ENCODE data around the gene PRR12.

PRR12 gene

DNA sequence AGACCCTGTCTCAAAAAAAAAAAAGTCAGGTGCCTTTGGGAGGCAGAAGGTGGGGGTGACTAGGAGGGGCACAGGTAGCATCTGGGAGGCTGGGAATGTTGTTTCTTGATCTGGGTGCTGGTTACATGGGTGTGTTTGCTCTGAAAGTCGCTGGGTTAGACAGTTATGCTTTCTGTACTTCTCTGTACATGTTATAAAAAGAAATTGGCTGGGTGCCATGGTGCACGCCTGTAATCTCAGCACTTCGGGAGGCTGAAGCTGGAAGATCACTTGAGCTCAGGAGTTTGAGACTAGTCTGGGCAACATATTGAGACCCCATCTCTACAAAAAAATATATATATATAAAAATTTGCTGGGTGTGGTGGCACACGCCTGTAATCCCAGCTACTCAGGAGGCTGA, 25.7 kb upstream of the PRR12 start:
- no peak for DNase-seq (ENCODE audit: low read depth)

DNA sequence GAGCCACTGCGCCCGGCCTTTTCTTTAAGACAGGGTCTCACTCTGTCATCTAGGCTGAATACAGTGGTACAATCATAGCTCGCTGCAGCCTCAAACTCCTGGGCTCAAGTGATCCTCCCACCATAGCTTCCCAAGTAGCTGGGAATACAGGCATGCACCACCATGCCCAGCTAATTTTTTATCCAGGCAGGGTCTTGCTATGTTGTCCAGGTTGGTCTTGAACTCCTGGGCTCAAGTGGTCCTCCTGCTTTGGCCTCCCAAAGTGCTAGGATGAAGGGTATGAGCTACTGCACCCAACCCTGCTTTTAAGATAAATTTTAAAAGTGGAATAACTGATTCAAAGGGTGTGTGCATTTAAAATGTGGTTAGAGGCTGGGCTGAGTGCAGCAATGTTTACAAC, 24.7 kb upstream of the PRR12 start:
- DNase-seq (ENCODE audit: low read depth) = no peak

DNA sequence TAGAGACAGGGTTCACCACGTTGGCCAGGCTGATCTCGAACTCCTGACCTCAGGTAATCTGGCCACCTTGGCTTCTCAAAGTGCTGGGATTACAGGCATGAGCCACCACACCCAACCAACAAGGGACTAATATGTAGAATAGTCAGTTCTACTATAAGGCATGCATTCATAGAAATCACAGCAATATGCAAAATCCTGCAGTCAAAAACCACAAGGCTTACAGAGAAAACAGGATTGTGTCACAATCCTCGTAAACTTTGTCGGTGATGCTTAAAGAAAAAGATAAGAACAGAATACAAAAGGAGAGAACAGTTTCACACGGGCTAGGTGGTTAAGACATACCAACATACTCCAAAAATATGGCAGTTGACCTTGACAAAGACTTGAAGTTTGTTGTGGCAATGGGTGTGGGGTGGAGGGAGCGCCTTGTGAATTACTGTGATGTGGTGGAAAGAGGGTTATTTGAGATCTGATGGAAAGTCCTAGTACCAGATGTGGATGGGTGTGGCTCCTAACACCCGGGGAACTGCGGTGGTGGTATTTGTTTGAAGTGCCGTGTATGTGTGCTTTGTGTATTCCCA, 23.0 kb upstream of the PRR12 start:
- no peak for DNase-seq (ENCODE audit: low read depth)

DNA sequence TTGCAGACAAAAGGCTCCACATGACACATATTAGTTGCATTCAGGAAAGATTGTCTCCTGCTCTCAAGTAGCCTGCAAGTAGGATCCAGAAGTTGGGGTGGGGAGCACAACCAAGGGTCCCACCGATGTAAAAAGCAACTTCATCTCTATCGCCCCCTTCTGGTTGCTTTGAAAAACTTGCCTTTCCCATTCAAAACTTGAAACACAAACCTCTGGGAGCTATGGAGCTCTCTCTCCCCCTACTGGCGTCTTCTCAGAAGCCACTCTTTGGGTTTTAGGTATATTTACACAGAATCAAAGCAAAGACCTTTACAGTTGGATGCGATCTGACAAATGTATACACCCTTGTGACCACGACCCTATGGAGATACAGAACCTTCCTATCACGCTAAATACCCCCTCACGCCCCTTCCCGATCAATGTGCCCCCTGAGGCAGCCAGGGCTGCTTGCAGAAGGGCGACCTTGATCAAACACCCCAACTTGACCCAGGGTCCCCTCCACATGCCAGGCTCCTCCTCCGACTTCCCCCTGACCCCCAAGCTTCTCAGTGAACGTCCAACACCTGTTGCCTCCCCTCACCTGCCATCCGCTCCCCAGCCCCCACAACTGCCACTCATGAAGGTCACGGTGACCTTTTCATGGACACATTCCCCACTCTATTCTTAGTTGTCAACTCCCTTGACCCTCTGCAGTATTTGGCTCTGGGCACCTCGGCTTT, 20.7 kb upstream of the PRR12 start:
- no peak for DNase-seq (ENCODE audit: low read depth)

DNA sequence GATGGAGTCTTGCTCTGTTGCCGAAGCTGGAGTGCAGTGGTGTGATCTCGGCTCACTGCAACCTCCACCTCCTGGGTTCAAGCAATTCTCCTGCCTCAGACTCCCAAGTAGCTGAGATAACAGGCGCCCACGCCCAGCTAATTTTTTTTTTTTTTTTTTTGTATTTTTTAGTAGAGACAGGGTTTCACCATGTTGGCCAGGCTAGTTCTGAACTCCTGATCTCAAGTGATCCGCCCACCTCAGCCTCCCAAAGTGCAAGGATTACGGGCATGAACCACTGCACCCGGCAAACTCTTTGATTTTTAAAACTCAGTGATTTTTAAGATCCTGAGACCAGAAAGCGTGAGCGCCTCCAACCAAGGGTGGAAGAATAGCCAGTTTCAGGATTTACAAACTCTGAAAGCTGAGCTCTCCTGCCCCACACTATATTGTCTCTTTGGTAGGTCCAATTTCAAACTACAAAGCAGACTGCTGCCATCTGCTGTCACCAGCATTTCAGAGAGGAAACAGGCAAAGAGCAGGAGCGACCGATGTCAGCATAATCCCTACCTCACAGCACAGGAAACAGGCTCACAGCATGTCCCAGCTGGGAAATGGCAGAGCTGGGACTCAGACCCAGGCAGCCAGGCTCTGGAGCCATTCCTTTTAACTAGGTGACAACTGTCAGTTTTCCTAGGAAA, 19.8 kb upstream of the PRR12 start:
- DNase-seq (ENCODE audit: low read depth) = no peak

DNA sequence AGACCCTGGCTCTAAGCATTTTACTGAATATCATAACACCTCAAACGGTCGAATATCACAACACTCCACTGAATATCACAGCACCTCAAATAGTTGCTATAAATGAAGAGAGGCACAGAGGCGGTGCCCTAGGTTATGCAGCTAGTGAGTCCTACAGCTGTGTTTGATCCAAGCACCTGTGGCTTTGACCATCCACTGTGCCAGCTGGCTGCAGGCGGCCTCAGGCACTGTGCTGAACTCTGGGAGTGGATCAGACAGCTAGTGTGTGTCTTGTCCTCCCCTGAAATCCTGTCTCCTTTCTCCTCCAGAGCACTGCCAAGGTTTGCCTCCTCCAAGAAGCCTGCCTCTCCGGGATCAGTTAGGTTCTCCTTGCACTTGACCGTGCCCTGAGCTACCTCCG, 18.0 kb upstream of the PRR12 start:
- no peak for DNase-seq (ENCODE audit: low read depth)

DNA sequence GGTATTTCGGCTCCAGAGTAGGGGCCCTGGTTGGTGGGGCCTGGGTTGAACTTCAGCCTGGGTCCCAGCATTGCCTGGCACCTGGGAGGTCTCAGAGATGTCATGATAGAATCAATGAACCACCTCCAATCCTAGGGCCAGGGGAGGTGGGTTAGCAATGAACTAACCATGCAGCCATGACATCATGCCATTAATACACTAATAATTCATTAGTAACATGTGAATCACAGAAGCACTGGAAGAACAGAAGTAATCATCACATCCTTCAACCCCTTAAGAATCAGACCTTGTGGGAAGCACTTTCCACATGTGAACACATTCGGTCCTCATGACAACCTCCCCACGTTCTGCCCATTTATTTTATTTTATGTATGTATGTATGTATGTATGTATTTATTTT, 17.6 kb upstream of the PRR12 start:
- DNase-seq (ENCODE audit: low read depth) = no peak

DNA sequence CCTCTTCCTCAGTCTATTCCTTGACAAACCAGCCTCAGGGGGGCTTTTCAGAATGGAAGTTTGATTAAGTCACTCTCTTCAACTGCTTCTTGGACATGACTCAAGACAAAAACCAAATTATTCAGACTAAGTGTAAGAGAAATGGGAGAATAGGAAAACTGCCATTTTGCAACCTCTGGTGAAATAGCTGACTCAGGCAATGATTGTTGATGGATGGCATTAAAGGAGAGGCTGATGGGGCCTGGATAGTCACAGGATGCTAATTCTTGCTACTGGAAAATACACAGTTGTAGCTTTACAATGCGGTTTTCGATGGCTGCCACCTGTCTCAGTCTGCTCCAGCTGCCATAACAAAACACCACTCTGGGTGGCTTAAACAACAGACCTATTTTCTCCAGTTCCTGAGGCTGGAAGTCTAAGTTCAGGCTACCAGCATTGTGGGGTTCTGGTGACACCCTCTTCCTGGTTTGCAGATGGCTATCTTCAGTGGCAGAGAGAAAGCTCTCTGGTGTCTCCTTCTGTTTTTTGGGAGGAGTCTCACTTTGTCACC, 16.7 kb upstream of the PRR12 start:
- DNase-seq (ENCODE audit: low read depth) = no peak

DNA sequence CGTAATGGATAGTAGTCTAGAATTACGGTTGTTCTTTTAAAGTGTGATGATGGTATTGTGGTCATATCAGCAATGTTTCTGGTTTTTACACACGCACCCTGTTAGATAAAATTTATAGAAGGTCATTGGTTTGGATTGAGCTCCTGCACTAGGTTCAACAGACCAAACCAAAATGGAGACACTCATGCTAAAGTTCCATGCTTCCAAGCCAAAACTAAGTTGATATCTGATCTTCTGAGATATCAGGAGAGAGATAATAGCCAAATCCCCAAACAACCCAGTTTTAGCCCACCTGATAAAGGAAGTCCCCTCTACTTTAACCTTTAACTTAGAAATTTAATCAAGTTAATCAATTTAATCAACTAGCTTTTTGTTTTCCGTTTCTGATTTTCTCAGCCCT, 11.8 kb upstream of the PRR12 start:
- no peak for DNase-seq (ENCODE audit: low read depth)

DNA sequence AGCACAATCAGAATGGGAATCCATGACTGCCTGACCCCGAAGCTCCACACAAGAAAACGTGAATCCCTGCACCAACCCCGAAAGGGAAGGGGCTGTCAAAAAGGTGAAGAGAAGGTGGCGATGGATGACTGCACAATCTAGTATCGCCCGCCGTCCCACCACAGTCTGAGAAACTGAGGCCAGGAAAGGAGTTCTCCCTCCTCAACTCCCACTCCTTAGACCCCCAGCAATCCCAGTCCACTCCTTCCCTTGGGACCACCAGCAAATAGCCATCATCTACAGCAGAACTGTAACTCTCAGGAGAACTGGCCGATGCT, 11.1 kb upstream of the PRR12 start:
- no peak for DNase-seq (ENCODE audit: low read depth)

DNA sequence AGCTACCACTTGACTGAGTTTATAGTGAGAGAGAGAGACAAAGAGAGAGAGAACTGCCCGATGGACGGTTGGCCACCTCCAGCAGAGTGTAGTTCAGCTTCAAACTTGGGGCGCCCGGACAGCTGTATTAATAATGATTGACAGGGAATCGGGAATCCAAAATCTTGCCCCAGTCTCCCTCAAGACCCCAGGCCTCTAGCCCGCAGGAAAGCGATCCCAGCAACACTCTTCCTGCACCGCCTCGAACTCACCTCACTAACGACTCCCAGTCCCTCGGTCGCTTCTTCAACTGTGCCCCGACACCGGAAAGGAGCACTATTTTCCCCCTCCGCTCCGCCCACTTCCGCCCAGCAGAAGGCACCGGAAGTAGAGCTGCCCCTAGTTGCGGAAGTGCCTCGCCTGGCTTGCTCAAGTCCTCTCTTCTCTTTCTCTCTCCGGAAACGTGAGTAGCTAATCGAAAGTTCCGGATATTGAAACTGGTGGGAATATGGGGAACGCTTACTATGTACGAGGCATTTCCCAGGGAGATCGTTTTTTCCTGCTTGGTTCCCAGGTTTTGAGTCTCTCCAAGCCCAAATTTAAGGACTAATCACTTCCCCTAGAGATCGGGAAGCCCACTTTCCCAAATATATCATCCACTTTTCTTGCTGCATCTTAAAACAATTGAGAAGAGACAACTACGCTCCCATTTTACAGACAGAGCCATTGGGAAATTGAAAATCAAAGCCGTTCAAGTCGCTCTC, 10.5 kb upstream of the PRR12 start, which contains the start of gene NOSIP:
TSS of gene NOSIP (minus strand) at position 293 of the 743 bp plus-strand sequence. CDS start 19,865 bp downstream, outside the sequence.
- DNase-seq (ENCODE audit: low read depth) = peak; percentile 92

DNA sequence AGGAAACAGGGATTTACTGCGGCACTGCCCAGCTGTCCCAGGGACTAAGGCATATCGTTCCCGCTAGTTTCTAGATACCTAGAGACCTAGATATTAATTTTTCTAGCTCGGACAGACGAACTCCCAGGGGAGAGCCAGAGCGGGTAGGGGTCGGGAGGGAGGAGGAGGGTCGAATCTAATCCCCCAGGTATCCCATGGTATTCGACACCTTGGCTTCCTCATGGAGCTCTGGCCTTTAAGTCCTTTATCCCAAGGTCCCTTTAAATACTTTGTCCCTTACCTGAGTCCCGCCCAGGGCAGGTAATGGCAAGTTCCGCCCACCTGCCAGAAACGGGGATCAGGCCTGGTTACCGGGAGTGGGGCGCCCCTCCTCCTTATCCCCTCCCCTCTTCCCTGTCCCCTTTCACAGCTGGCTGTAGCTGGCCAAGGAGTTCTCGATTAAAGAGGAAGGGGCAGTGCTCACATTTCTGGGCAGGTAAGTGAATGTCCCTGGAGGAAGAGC, 9.9 kb upstream of the PRR12 start, which contains the start of gene PRRG2:
TSS of gene PRRG2 (plus strand) at position 310 of the 502 bp plus-strand sequence. CDS start 1,904 bp downstream, outside the sequence.
- no peak for DNase-seq (ENCODE audit: low read depth)

DNA sequence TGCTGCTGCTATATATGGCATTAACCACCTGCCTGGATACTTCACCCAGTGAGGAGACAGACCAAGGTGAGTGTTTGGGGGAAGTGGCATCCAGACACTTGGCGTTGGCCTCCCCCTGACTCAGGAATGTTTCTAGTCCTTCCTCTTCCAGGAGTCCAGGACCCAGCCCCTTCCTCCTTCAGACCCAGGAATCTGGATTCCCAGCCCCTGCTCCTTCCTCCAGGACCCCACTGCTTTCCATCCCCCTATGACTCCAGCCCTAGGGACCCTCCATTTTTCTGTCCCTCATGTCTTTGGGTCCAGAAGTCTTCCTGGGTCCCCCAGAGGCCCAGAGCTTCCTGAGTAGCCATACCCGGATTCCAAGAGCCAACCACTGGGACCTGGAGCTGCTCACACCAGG, 7.7 kb upstream of the PRR12 start:
- DNase-seq (ENCODE audit: low read depth) = no peak

DNA sequence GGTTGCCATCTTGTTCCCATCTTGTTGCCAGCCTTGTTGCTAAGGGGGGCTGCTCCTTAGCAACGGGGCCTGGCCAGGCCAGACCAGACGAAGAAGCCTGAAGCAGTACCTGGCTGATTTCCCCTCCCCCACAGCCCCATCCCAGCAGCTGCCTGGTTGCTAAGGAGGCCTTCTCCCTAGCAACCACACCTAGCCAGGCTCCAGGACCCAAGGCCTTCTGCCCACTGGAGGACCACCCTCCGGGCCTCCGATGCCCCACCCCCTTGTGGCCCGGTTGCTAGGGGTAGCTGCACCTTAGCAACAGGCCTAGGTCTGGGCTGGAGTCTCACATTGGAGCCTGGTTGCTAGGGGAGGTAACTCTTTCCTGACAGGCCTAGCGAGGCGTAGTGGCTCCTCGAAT, 6.0 kb upstream of the PRR12 start:
- no peak for DNase-seq (ENCODE audit: low read depth)

DNA sequence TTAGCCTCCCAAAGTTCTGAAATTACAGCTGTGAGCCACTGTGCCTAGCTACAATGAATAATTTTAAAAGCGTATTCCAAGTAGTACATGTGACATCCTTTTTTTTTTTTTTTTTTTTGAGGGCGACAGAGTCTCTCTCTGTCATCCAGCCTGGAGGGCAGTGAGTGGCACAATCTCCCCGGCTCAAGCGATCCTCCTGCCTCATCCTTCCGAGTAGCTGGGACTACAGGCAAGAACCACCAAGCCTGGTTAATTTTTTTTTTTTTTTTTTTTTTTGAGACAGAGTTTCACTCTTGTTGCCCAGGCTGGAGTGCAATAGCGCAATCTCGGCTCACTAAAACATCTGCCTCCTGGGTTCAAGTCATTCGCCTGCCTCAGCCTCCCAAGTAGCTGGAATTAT, 3.8 kb upstream of the PRR12 start:
- no peak for DNase-seq (ENCODE audit: low read depth)

DNA sequence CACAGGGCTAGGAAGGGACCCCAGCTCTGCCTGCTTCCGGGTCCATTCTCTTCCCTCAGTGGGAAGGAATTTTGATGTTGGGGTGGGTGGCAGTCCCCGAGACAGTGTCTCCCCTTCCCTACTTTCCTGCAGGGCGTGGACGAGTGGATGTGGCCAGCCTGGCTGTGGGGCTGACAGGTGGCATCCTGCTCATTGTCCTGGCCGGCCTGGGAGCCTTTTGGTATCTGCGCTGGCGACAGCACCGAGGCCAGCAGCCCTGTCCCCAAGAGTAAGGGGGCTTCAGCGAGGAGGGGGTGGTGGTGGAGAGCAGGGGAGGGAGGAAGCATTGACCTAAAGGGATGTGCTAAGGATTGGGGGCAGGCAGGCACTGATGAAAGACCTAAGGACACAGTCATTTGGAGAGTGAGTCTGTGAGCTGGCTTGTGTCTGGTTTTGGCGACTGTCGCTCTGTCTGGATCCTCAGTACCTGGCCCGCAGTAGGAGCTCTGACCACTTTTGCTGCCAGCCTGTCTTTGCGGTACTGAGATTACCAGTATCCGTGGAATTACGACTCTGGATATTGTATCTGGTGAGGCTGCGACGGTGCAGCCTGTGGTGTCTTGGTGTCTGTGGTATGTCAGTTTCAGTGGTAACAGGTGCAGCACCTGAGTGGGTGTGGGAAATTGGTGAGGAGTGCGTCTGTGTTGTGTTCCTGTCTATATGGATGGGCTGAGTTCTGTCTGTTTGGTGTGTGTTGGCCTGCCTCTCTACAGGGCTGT, 2.4 kb upstream of the PRR12 start:
- no peak for DNase-seq (ENCODE audit: low read depth)

DNA sequence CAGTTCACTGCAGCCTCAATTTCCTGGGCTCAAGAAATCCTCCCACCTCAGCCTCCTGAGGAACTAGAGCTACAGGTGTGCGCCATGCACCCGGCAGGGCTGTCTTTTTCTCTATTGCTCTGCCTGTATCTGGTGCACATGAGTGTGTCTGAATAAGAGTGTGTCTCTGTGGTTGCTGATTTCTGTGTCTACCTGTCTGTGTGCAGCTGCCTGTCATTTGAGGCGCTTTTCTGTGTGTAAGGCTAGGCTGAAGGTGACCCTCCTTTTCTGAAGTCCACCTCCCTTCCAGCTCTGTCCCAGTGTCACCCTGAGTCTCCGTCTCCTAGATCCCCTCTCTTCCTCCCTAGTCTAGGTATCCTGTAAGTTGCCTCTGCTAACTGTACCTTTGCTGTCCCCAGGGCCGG, 1.5 kb upstream of the PRR12 start:
- no peak for DNase-seq (ENCODE audit: low read depth)

DNA sequence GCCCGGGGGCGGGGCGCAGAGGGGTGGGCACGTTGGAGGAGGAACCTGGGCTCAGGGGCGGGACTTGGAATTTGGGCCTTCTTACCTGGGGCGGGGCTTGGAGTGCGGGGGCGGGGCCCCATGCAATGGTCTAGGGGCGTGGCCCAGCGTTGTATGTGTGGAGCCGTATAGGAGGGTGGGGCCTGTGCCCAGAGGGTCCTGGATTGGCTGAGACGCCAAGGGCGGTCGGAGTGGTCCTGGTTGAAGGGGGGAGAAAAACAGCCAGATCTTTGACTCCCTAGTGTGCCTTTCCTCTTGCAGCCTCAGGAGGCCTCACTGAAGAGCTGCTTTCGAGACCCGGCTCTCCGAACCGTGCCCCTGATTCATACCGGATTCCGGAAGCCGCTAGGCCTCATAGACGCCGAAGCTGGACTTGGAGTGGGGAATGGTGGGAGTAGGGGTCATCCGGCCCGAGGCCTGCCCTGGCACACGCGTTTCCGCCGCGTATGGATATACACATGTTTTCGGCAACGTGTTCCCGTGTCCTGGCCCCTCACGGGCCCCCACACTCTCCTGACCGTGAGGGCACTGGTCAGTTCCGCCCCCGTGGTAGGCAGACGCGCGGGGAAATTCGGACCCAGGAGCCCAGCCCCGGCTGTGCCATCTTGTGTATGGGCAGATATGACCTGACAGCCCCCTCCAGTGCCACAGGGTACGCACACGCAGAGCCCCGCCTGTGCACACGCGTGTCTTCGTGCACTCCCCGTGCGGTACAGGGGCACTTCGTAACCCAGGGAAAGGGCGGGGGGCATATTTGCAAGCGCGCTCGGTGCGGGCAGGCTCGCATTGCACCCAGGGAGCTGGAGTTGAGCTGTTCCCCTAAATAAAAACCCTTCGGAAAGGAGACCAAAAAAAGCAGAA, 661 bp upstream of the PRR12 start:
- DNase-seq (ENCODE audit: low read depth) = peak; percentile 88

DNA sequence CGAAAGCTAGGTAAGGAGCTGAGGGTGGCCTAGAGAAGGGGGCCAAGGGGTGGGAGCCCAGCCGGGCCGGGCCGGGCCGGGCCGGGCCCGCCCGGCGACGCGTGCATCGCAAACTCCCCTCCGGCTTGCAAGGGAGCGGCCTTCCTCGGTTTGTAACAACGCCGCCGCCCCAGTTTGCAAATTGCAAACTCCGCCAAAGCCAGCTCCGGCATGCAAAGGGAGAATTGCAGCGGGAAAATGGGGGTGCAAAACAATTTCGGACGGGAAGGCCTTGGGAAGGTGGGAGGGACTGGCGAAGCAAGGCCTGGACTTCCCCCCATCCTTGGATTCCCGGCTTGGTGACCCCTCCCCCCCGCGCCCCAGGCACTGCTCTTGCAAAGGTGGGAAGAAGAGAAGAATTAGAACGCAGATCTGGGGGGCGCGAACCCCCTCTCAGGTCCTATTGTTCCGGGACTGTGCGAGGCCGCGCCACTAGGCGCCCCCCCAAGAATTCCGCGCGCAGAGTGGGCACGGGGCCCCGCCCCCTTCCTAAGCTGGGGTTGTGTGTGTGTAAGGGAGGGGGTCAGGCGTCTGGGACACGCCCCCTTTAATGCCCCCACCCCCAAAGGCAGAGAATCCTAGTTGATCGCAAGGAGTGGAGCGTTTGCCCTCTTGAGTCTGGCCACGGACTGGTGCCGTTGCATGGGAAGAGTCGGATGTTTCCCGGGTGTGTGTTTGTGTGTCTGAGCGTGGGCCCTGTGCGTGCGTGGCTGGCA, 926 bp downstream of the PRR12 start:
- peak; percentile 24 for DNase-seq (ENCODE audit: low read depth)

All from stimulated activated CD8-positive, alpha-beta memory T cell treated with anti-CD3 and anti-CD28 coated beads, Interleukin-4, amount 100 ng/mL, for 24 hours (primary cell).